Neural progenitor cell (in vitro differentiated cells): ENCODE measurements around the gene CES3. TPM values are rescaled to one million over a fixed set of nuclear protein-coding genes. Genes with fewer than 3 reads are reported as not detected.

Experiments
- DNase-seq: peaks from one replicate; pipeline ENCODE4 v3.0.0-alpha.2; 2016; ENCODE audit warnings: low spot score
- H2AFZ ChIP-seq: fragments of 200-600 bp; sonication (generic); replicated peaks from 2 replicates; pipeline ENCODE4 v1.6.1; 2016; ENCODE audit warnings: antibody characterized with exemption
- H3F3A ChIP-seq: fragments of 200-600 bp; sonication (generic); 2 replicates; pipeline ENCODE4 v1.6.1; 2016; ENCODE audit warnings: antibody characterized with exemption, low read depth
- H3K27ac ChIP-seq: fragments of 200-600 bp; sonication (generic); 2 replicates; pipeline ENCODE4 v1.5.1; 2016; ENCODE audit warnings: mild to moderate bottlenecking
- H3K27me3 ChIP-seq: fragments of 200-600 bp; sonication (generic); 2 replicates; pipeline ENCODE4 v1.6.1; 2016; ENCODE audit warnings: mild to moderate bottlenecking, moderate library complexity
- H3K36me3 ChIP-seq: fragments of 200-600 bp; sonication (generic); 2 replicates; pipeline ENCODE4 v1.5.1; 2016
- H3K4me1 ChIP-seq: fragments of 200-600 bp; sonication (generic); 2 replicates; pipeline ENCODE4 v1.6.1; 2016; ENCODE audit warnings: mixed run types
- H3K4me2 ChIP-seq: fragments of 200-600 bp; sonication (generic); 2 replicates; pipeline ENCODE4 v1.6.1; 2016
- H3K4me3 ChIP-seq: fragments of 200-600 bp; sonication (generic); 2 replicates; pipeline ENCODE4 v1.5.1; 2016
- H3K79me2 ChIP-seq: fragments of 200-600 bp; sonication (generic); 2 replicates; pipeline ENCODE4 v1.6.1; 2016; ENCODE audit warnings: low read depth
- H3K9ac ChIP-seq: fragments of 200-600 bp; sonication (generic); 2 replicates; pipeline ENCODE4 v1.6.1; 2016
- H3K9me3 ChIP-seq: fragments of 200-600 bp; sonication (generic); 2 replicates; pipeline ENCODE4 v1.5.1; 2016; ENCODE audit warnings: low read depth
- H4K20me1 ChIP-seq: fragments of 200-600 bp; sonication (generic); 2 replicates; pipeline ENCODE4 v1.6.1; 2016; ENCODE audit warnings: low read depth
- H3K27ac Mint-ChIP-seq: 3 replicates; pipeline ENCODE4 v1.8.0; 2021; ENCODE audit warnings: mixed read lengths
- H3K27me3 Mint-ChIP-seq: 2 replicates; pipeline ENCODE4 v1.8.0; 2022; ENCODE audit warnings: low read depth, mild to moderate bottlenecking, inconsistent platforms, moderate library complexity, mixed read lengths; ENCODE audit not compliant: insufficient read depth
- H3K36me3 Mint-ChIP-seq: 3 replicates; pipeline ENCODE4 v1.8.0; 2021; ENCODE audit warnings: mixed read lengths
- H3K4me1 Mint-ChIP-seq: 3 replicates; pipeline ENCODE4 v1.8.0; 2021; ENCODE audit warnings: mixed read lengths
- H3K4me3 Mint-ChIP-seq: 3 replicates; pipeline ENCODE4 v1.8.0; 2021; ENCODE audit warnings: mild to moderate bottlenecking, moderate library complexity, mixed read lengths
- H3K9me3 Mint-ChIP-seq: 3 replicates; pipeline ENCODE4 v1.8.0; 2020; ENCODE audit warnings: mixed read lengths
- EZH2 ChIP-seq: fragments of 200-600 bp; sonication (generic); IDR thresholded peaks from 2 replicates; pipeline ENCODE4 v1.6.1; 2017; ENCODE audit warnings: antibody characterized with exemption, mild to moderate bottlenecking, moderate library complexity
- EZH2phosphoT487 ChIP-seq: fragments of 200-600 bp; sonication (generic); IDR thresholded peaks from 2 replicates; pipeline ENCODE4 v1.6.1; 2017; ENCODE audit warnings: antibody characterized with exemption
- total RNA-seq: library from RNA; depleted of rRNA; stranded (reverse); fragments of >200 nt; gene quantifications from 2 replicates; pipeline ENCODE4 v1.2.3, GENCODE V29; 2015; ENCODE audit warnings: low replicate concordance
- TF ChIP-seq, protein P1 (sequence below): fragments of 200-600 bp; sonication (generic); IDR thresholded peaks from 2 replicates; pipeline ENCODE4 v1.5.1; 2017; ENCODE audit warnings: antibody characterized with exemption, mild to moderate bottlenecking

Gene CES3
- total RNA-seq, 1 donor from 2014 or later = 5.7 TPM

DNA sequence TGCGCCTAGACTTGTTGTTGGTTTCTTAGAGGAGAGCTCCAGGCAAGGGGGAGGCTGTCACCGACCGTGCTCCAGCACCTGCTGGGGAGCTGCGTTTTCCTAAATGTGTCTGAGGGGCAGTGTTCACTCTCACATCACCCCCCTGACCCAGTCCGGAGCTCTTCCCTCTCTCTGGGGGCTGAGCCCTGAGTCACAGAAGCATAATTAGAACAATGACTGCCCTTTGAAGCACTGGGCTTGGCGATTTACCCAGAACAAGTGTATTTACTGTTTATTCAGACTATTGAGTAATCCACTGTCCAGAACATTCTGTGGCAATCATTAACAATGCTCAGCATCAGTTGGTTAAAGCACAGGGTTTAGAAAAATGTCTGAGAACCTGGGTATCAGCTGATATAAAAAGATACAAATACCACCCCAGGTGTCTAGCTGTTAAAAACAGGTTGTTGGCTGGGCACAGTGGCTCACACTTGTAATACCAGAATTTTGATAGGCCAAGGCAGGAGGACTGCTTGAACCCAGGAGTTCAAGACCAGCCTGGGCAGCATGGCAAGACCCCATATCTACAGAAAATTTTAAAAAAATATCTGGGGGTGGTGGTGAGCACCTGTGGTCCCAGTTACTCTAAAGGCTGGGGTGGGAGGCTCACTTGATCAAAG, 35.4 kb downstream of the CES3 start:
- H3K4me1 ChIP-seq = peaks cover 3% of the 10 kb centered on the region
- H3K27ac ChIP-seq = no peak overlapping the region
- H3K36me3 ChIP-seq = no peaks in the 10 kb centered on the region
- DNase-seq = no peak
- no peak for TF ChIP-seq EZH2
- TF ChIP-seq, protein P1, sequence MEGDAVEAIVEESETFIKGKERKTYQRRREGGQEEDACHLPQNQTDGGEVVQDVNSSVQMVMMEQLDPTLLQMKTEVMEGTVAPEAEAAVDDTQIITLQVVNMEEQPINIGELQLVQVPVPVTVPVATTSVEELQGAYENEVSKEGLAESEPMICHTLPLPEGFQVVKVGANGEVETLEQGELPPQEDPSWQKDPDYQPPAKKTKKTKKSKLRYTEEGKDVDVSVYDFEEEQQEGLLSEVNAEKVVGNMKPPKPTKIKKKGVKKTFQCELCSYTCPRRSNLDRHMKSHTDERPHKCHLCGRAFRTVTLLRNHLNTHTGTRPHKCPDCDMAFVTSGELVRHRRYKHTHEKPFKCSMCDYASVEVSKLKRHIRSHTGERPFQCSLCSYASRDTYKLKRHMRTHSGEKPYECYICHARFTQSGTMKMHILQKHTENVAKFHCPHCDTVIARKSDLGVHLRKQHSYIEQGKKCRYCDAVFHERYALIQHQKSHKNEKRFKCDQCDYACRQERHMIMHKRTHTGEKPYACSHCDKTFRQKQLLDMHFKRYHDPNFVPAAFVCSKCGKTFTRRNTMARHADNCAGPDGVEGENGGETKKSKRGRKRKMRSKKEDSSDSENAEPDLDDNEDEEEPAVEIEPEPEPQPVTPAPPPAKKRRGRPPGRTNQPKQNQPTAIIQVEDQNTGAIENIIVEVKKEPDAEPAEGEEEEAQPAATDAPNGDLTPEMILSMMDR = no peak
- TF ChIP-seq EZH2phosphoT487 = no peak
- no peaks in the 10 kb centered on the region for H3K9me3 Mint-ChIP-seq
- no peak overlapping the region for H2AFZ ChIP-seq
- H3K9ac ChIP-seq = no peak overlapping the region
- H3K36me3 Mint-ChIP-seq = no peaks in the 10 kb centered on the region
- H3K79me2 ChIP-seq = no peaks in the 10 kb centered on the region
- H3K27me3 Mint-ChIP-seq = peaks cover 29% of the 10 kb centered on the region
- H3K4me1 Mint-ChIP-seq = peaks cover 3% of the 10 kb centered on the region
- peaks cover 50% of the 10 kb centered on the region for H3K27me3 ChIP-seq
- no peak overlapping the region for H3K27ac Mint-ChIP-seq
- H3K4me2 ChIP-seq = no peak overlapping the region
- no peak overlapping the region for H3K4me3 Mint-ChIP-seq
- peaks cover 10% of the 10 kb centered on the region for H3F3A ChIP-seq
- H3K9me3 ChIP-seq = no peaks in the 10 kb centered on the region
- H4K20me1 ChIP-seq = no peaks in the 10 kb centered on the region
- H3K4me3 ChIP-seq = no peak overlapping the region

DNA sequence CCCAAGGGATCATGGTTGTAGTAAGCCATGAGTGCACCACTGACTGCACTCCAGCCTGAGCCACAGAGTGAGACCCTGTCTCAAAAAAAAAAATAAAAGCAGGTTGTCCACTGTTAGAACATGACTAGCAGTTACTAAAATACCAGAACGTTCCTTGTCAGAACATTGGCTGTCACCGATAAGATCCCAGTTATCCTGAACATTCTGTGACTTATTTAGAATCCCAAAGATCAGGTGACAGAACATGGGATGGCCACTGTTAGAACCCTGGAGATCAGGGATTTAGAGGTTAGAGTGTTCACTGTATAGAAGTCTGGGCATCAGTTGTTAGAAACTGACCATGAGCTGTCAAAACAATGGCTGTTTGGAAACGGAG, 35.9 kb downstream of the CES3 start:
- Mint-ChIP-seq H3K27ac (no peak overlapping the region), H3K27me3 (peaks cover 34% of the 10 kb centered on the region), H3K4me3 (no peak overlapping the region), H3K4me1 (peaks cover 3% of the 10 kb centered on the region), H3K36me3 (no peaks in the 10 kb centered on the region), H3K9me3 (no peaks in the 10 kb centered on the region)
- Histone ChIP-seq H3F3A (peaks cover 10% of the 10 kb centered on the region), H3K27me3 (peaks cover 55% of the 10 kb centered on the region), H3K36me3 (no peaks in the 10 kb centered on the region), H3K79me2 (no peaks in the 10 kb centered on the region), H2AFZ (no peak overlapping the region), H3K4me3 (no peak overlapping the region), H4K20me1 (no peaks in the 10 kb centered on the region), H3K4me2 (no peak overlapping the region), H3K9me3 (no peaks in the 10 kb centered on the region), H3K4me1 (peaks cover 3% of the 10 kb centered on the region), H3K27ac (no peak overlapping the region), H3K9ac (no peak overlapping the region)
- TF ChIP-seq EZH2phosphoT487 (no peak), EZH2 (no peak)
- TF ChIP-seq, protein P1 = no peak
- DNase-seq = no peak

DNA sequence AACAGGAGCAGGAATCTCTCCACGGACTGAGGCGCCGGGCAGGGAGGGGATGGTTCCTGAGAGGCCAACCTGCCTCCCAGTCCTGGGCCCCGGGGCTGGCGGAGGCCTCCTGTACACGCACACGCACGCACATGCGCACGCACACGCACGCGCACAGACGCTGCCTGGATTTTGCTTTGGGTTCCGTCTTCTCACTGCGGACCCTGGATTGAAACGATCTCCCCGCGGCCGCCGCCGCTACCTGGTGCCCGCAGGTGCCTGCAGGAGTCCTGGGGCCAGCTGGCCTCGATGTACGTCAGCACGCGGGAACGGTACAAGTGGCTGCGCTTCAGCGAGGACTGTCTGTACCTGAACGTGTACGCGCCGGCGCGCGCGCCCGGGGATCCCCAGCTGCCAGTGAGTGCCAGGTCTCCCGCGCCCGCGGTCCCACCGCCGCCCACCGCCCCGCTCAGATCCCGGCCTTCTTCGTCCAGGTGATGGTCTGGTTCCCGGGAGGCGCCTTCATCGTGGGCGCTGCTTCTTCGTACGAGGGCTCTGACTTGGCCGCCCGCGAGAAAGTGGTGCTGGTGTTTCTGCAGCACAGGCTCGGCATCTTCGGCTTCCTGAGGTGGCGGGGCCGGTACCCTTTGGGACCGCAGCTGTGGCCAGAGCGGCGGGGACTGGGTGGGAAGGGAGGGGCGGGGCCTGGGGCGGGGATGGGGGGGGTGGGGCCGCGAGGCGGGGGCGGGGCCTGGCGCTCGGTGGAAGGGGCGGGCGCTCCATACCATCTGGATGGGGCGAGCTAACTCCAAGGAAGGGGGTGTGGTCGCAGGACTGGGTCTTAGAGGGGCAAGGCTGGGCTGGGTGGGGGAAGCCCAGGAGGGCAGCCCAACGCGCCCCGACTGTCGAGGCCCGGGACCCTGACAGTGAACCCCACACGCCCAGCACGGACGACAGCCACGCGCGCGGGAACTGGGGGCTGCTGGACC, 39.6 kb downstream of the CES3 start:
- Histone ChIP-seq H3F3A (peaks cover 10% of the 10 kb centered on the region), H3K36me3 (no peaks in the 10 kb centered on the region), H3K4me2 (peak overlapping the region; percentile 98), H3K79me2 (no peaks in the 10 kb centered on the region), H3K9ac (no peak overlapping the region), H3K27ac (no peak overlapping the region), H4K20me1 (no peaks in the 10 kb centered on the region), H3K9me3 (no peaks in the 10 kb centered on the region), H3K4me1 (peaks cover 3% of the 10 kb centered on the region), H2AFZ (peak overlapping the region; percentile 99), H3K27me3 (peaks cover 76% of the 10 kb centered on the region), H3K4me3 (peak overlapping the region; percentile 70)
- peak; percentile 80 for DNase-seq
- TF ChIP-seq EZH2phosphoT487 (no peak), EZH2 (no peak)
- TF ChIP-seq, protein P1 = no peak
- Mint-ChIP-seq H3K4me1 (peaks cover 3% of the 10 kb centered on the region), H3K36me3 (no peaks in the 10 kb centered on the region), H3K4me3 (peak overlapping the region; percentile 79), H3K27me3 (peaks cover 38% of the 10 kb centered on the region), H3K27ac (no peak overlapping the region), H3K9me3 (no peaks in the 10 kb centered on the region)
